DND-41 (cell line): ENCODE measurements around the gene TBL1XR1.

ENCODE experiments used
- ATAC-seq: fragments of 200-7000 bp; cut with Tn5 transposase; 3 replicates; pipeline ENCODE4 v1.9.1; 2021; ENCODE audit warnings: low read depth; ENCODE audit not compliant: insufficient read depth
- DNase-seq: peaks from one replicate; pipeline ENCODE4 v3.0.0-alpha.2; 2020
- H2AFZ ChIP-seq: 2 replicates; pipeline ENCODE4 v1.6.0; 2012; ENCODE audit warnings: low read depth, low read length
- H3K27ac ChIP-seq: 2 replicates; pipeline ENCODE4 v1.5.1; 2012; ENCODE audit warnings: low read length, inconsistent platforms
- H3K27me3 ChIP-seq: fragments of 200-600 bp; sonication (generic); 2 replicates; pipeline ENCODE4 v1.6.0; 2012; ENCODE audit warnings: low read length, mild to moderate bottlenecking, inconsistent platforms; ENCODE audit not compliant: insufficient read depth, poor library complexity
- H3K36me3 ChIP-seq: 2 replicates; pipeline ENCODE4 v1.5.1; 2012; ENCODE audit warnings: low read length, inconsistent platforms; ENCODE audit not compliant: insufficient read depth
- H3K4me1 ChIP-seq: 2 replicates; pipeline ENCODE4 v1.5.1; 2012; ENCODE audit warnings: mild to moderate bottlenecking, low read length; ENCODE audit not compliant: insufficient read depth
- H3K4me2 ChIP-seq: 2 replicates; pipeline ENCODE4 v1.6.0; 2012; ENCODE audit warnings: mild to moderate bottlenecking, moderate library complexity, low read length, inconsistent platforms; ENCODE audit not compliant: insufficient read depth
- H3K4me3 ChIP-seq, 2 experiments: fragments of 200-600 bp in 1 of 2; shearing (Covaris generic) in 1 of 2; 2 replicates each; pipeline ENCODE4 v1.5.1; 2012 to 2016; ENCODE audit warnings: inconsistent platforms in 2 of 2, low read length in 2 of 2, mild to moderate bottlenecking in 2 of 2, low read depth in 1 of 2, moderate library complexity in 1 of 2
- H3K79me2 ChIP-seq: 2 replicates; pipeline ENCODE4 v1.6.0; 2012; ENCODE audit warnings: low read length, inconsistent platforms; ENCODE audit not compliant: insufficient read depth
- H3K9ac ChIP-seq: 2 replicates; pipeline ENCODE4 v1.6.0; 2012; ENCODE audit warnings: low read depth, mild to moderate bottlenecking, inconsistent platforms, low read length, moderate library complexity
- H3K9me3 ChIP-seq: 2 replicates; pipeline ENCODE4 v1.5.1; 2012; ENCODE audit warnings: low read length, moderate library complexity, mild to moderate bottlenecking, inconsistent platforms; ENCODE audit not compliant: insufficient read depth, severe bottlenecking
- H4K20me1 ChIP-seq: 2 replicates; pipeline ENCODE4 v1.6.0; 2012; ENCODE audit warnings: low read length; ENCODE audit not compliant: insufficient read depth
- CTCF ChIP-seq: IDR thresholded peaks from 2 replicates; pipeline ENCODE4 v1.5.1; 2012; ENCODE audit warnings: borderline replicate concordance, low read length, moderate library complexity, mild to moderate bottlenecking; ENCODE audit not compliant: poor library complexity, severe bottlenecking; ENCODE audit errors: extremely low read depth
- EZH2 ChIP-seq: IDR thresholded peaks from 3 replicates; pipeline ENCODE4 v1.6.1; 2012; ENCODE audit warnings: borderline replicate concordance, low read depth, mild to moderate bottlenecking, moderate library complexity, low read length, inconsistent platforms; ENCODE audit not compliant: severe bottlenecking

The TBL1XR1 gene

GRCh38 chr3:177114253-177114652 is 83.0 kb downstream of the TBL1XR1 start:
- H3K36me3 ChIP-seq, result no peaks in the 10 kb centered on the region
- no peak for TF ChIP-seq CTCF
- no peak for TF ChIP-seq EZH2
- H3K79me2 ChIP-seq, result peaks cover 99% of the 10 kb centered on the region
- peaks cover 35% of the 10 kb centered on the region for H3K4me1 ChIP-seq
- no peaks in the 10 kb centered on the region for H3K9me3 ChIP-seq
- ATAC-seq (no peak), DNase-seq (no peak)
- peaks cover 74% of the 10 kb centered on the region for H4K20me1 ChIP-seq
- H3K9ac ChIP-seq, result no peak overlapping the region
- no peak overlapping the region for H2AFZ ChIP-seq
- no peak overlapping the region for H3K4me3 ChIP-seq
- H3K4me2 ChIP-seq, result no peak overlapping the region
- no peak overlapping the region for H3K27ac ChIP-seq
- no peaks in the 10 kb centered on the region for H3K27me3 ChIP-seq

- Histone ChIP-seq H3K4me3 (no peak overlapping the region), H4K20me1 (peaks cover 71% of the 10 kb centered on the region), H3K79me2 (peaks cover 99% of the 10 kb centered on the region), H3K9ac (no peak overlapping the region), H3K36me3 (no peaks in the 10 kb centered on the region), H2AFZ (no peak overlapping the region), H3K27me3 (no peaks in the 10 kb centered on the region), H3K4me2 (no peak overlapping the region), H3K27ac (peak overlapping the region; percentile 33), H3K9me3 (no peaks in the 10 kb centered on the region), H3K4me1 (peaks cover 35% of the 10 kb centered on the region)
- no peak for TF ChIP-seq CTCF
- no peak for TF ChIP-seq EZH2
- ATAC-seq (no peak), DNase-seq (no peak)
Observed at GRCh38 chr3:177111541-177111949, 85.7 kb downstream of the TBL1XR1 start.

- H3K9me3 ChIP-seq, result no peaks in the 10 kb centered on the region
- TF ChIP-seq CTCF, result no peak
- TF ChIP-seq EZH2, result no peak
- H3K79me2 ChIP-seq, result peaks cover 99% of the 10 kb centered on the region
- H3K36me3 ChIP-seq, result no peaks in the 10 kb centered on the region
- H3K4me2 ChIP-seq, result no peak overlapping the region
- no peak overlapping the region for H3K4me3 ChIP-seq
- H2AFZ ChIP-seq, result no peak overlapping the region
- DNase-seq (no peak), ATAC-seq (peak; percentile 55)
- H3K4me1 ChIP-seq, result peaks cover 35% of the 10 kb centered on the region
- peak overlapping the region; percentile 28; the same call in 1 of the 2 replicates for H3K27ac ChIP-seq
- H3K9ac ChIP-seq, result no peak overlapping the region
- peaks cover 71% of the 10 kb centered on the region for H4K20me1 ChIP-seq
- no peaks in the 10 kb centered on the region for H3K27me3 ChIP-seq
Observed at GRCh38 chr3:177110895-177111294, 86.4 kb downstream of the TBL1XR1 start.

GRCh38 chr3:177110386-177110785 is 86.9 kb downstream of the TBL1XR1 start:
- no peaks in the 10 kb centered on the region for H3K27me3 ChIP-seq
- no peak overlapping the region for H2AFZ ChIP-seq
- H3K9ac ChIP-seq, result no peak overlapping the region
- ATAC-seq (peak; percentile 75), DNase-seq (no peak)
- peaks cover 35% of the 10 kb centered on the region for H3K4me1 ChIP-seq
- peaks cover 99% of the 10 kb centered on the region for H3K79me2 ChIP-seq
- no peaks in the 10 kb centered on the region for H3K9me3 ChIP-seq
- H4K20me1 ChIP-seq, result peaks cover 70% of the 10 kb centered on the region
- TF ChIP-seq EZH2 (no peak), CTCF (no peak)
- H3K27ac ChIP-seq, result peak overlapping the region; percentile 28; the same call in 1 of the 2 replicates
- H3K36me3 ChIP-seq, result no peaks in the 10 kb centered on the region
- no peak overlapping the region for H3K4me2 ChIP-seq
- no peak overlapping the region for H3K4me3 ChIP-seq
